Sigmoid colon (tissue), 4 donors: Measurements from ENCODE around the gene TNNI3K.

ENCODE experiments used
- CTCF ChIP-seq, 4 experiments: fragments of 450-650 bp in 3 of 4; fragments of 200-600 bp in 1 of 4; IDR thresholded peaks; one replicate each; pipeline ENCODE4 v1.5.1; 2016 to 2019; ENCODE audit warnings: antibody characterized with exemption in 4 of 4, mild to moderate bottlenecking in 3 of 4, moderate library complexity in 2 of 4
- POLR2AphosphoS5 ChIP-seq, 4 donors: sonication (generic); formaldehyde crosslinking; IDR thresholded peaks; one replicate each; pipeline ENCODE4 v1.6.1; 2017; ENCODE audit warnings: antibody characterized with exemption in 4 of 4

- TF ChIP-seq CTCF (IDR thresholded peaks at IDR 0.05) (no peak), POLR2AphosphoS5 (IDR thresholded peaks at IDR 0.05) (no peak)
Observed at GRCh38 chr1:74392186-74392585, 157.0 kb downstream of the TNNI3K start.
